HG02623 (cell line): Measurements from ENCODE around the gene ZBTB8OS.
"Not testable (repeated sequence)": the region's sequence is repeated elsewhere in the genome, so short reads cannot be mapped to it uniquely, and the experiment has no call there.

Source experiments
- ATAC-seq: cut with Tn5 transposase; IDR thresholded peaks from one replicate; pipeline ENCODE4 v1.9.1; 2021; ENCODE audit warnings: moderate library complexity; ENCODE audit not compliant: unreplicated experiment

Gene ZBTB8OS

GRCh38 chr1:32650752-32651460 is 556 bp upstream of the ZBTB8OS start, which contains the start of gene RBBP4:
Gene RBBP4 (plus strand): TSS chr1:32651208. CDS start chr1:32651307, 99 bp downstream.
- peak; percentile 82 for ATAC-seq

GRCh38 chr1:32647308-32648134 is 2.8 kb downstream of the ZBTB8OS start:
- no peak for ATAC-seq

GRCh38 chr1:32644426-32644825 is 5.9 kb downstream of the ZBTB8OS start:
- no peak for ATAC-seq

- not testable (repeated sequence) for ATAC-seq
Measured at GRCh38 chr1:32642292-32642827, 8.0 kb downstream of the ZBTB8OS start.

GRCh38 chr1:32639489-32640075 is 10.8 kb downstream of the ZBTB8OS start:
- ATAC-seq: no peak

GRCh38 chr1:32636914-32637645 is 13.3 kb downstream of the ZBTB8OS start:
- no peak for ATAC-seq

GRCh38 chr1:32635508-32636277 is 14.7 kb downstream of the ZBTB8OS start:
- ATAC-seq: no peak

- no peak for ATAC-seq
Measured at GRCh38 chr1:32632829-32633228, 17.5 kb downstream of the ZBTB8OS start.

- not testable (repeated sequence) for ATAC-seq
Measured at GRCh38 chr1:32630173-32630572, 20.2 kb downstream of the ZBTB8OS start.

- ATAC-seq: peak; percentile 59
Measured at GRCh38 chr1:32627596-32628162, 22.7 kb downstream of the ZBTB8OS start.

GRCh38 chr1:32626176-32626575 is 24.2 kb downstream of the ZBTB8OS start:
- ATAC-seq: no peak

GRCh38 chr1:32623775-32624174 is 26.6 kb downstream of the ZBTB8OS start:
- no peak for ATAC-seq

- ATAC-seq: no peak
Measured at GRCh38 chr1:32622806-32623681, 27.3 kb downstream of the ZBTB8OS start.

- ATAC-seq: no peak
Measured at GRCh38 chr1:32622205-32622604, 28.1 kb downstream of the ZBTB8OS start.

GRCh38 chr1:32619701-32620485 is 30.5 kb downstream of the ZBTB8OS start:
- ATAC-seq: peak; percentile 57

- no peak for ATAC-seq
Measured at GRCh38 chr1:32618673-32619221, 31.6 kb downstream of the ZBTB8OS start.

GRCh38 chr1:32613472-32613871 is 36.9 kb downstream of the ZBTB8OS start:
- ATAC-seq: no peak
